ENCODE data around the gene NEMP1. TPM values are rescaled to one million over a fixed set of nuclear protein-coding genes. Genes with fewer than 3 reads are reported as not detected.

Gene NEMP1
- total and polyA plus RNA-seq, 2 of the 13 experiments (the other 11 are each of a cell fraction or from before 2014, with no cell fraction given): 11.4 to 12.9 TPM

GRCh38 chr12:57087691-57088353, 9.2 kb upstream of the NEMP1 start (continued):
- TF ChIP-seq, protein P1, sequence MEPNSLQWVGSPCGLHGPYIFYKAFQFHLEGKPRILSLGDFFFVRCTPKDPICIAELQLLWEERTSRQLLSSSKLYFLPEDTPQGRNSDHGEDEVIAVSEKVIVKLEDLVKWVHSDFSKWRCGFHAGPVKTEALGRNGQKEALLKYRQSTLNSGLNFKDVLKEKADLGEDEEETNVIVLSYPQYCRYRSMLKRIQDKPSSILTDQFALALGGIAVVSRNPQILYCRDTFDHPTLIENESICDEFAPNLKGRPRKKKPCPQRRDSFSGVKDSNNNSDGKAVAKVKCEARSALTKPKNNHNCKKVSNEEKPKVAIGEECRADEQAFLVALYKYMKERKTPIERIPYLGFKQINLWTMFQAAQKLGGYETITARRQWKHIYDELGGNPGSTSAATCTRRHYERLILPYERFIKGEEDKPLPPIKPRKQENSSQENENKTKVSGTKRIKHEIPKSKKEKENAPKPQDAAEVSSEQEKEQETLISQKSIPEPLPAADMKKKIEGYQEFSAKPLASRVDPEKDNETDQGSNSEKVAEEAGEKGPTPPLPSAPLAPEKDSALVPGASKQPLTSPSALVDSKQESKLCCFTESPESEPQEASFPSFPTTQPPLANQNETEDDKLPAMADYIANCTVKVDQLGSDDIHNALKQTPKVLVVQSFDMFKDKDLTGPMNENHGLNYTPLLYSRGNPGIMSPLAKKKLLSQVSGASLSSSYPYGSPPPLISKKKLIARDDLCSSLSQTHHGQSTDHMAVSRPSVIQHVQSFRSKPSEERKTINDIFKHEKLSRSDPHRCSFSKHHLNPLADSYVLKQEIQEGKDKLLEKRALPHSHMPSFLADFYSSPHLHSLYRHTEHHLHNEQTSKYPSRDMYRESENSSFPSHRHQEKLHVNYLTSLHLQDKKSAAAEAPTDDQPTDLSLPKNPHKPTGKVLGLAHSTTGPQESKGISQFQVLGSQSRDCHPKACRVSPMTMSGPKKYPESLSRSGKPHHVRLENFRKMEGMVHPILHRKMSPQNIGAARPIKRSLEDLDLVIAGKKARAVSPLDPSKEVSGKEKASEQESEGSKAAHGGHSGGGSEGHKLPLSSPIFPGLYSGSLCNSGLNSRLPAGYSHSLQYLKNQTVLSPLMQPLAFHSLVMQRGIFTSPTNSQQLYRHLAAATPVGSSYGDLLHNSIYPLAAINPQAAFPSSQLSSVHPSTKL (CRISPR knock-in tag; IDR thresholded peaks at IDR 0.05): no peak
- TF ChIP-seq, protein P2, sequence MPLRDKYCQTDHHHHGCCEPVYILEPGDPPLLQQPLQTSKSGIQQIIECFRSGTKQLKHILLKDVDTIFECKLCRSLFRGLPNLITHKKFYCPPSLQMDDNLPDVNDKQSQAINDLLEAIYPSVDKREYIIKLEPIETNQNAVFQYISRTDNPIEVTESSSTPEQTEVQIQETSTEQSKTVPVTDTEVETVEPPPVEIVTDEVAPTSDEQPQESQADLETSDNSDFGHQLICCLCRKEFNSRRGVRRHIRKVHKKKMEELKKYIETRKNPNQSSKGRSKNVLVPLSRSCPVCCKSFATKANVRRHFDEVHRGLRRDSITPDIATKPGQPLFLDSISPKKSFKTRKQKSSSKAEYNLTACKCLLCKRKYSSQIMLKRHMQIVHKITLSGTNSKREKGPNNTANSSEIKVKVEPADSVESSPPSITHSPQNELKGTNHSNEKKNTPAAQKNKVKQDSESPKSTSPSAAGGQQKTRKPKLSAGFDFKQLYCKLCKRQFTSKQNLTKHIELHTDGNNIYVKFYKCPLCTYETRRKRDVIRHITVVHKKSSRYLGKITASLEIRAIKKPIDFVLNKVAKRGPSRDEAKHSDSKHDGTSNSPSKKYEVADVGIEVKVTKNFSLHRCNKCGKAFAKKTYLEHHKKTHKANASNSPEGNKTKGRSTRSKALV (CRISPR knock-in tag; IDR thresholded peaks at IDR 0.05): no peak
- TF ChIP-seq MAF1 (CRISPR knock-in tag; IDR thresholded peaks at IDR 0.05; ENCODE audit: borderline replicate concordance) (no peak), THAP11 (CRISPR knock-in tag; IDR thresholded peaks at IDR 0.05) (0 out of 2 replicates have a peak, but pooled peaks have one; percentile 6), TBX2 (CRISPR knock-in tag; IDR thresholded peaks at IDR 0.05; ENCODE audit: borderline replicate concordance) (no peak), STAT6 (CRISPR knock-in tag; IDR thresholded peaks at IDR 0.05; ENCODE audit: borderline replicate concordance) (no peak), ZMAT3 (CRISPR knock-in tag; conservative IDR thresholded peaks at IDR 0.05) (no peak), TCF7 (IDR thresholded peaks at IDR 0.05; ENCODE audit: low read depth) (no peak), SAP130 (CRISPR knock-in tag; IDR thresholded peaks at IDR 0.05; ENCODE audit: low read depth) (peak; percentile 55), ZMAT5 (CRISPR knock-in tag; IDR thresholded peaks at IDR 0.05; ENCODE audit: borderline replicate concordance, low read depth) (no peak), SIX1 (CRISPR knock-in tag; IDR thresholded peaks at IDR 0.05; ENCODE audit: borderline replicate concordance) (no peak), GATA4 (IDR thresholded peaks at IDR 0.05; ENCODE audit: borderline replicate concordance, low read depth) (no peak), ZBTB3 (CRISPR knock-in tag; IDR thresholded peaks at IDR 0.05; ENCODE audit: borderline replicate concordance, low read depth) (0 out of 2 replicates have a peak, but pooled peaks have one; percentile 17), HHEX (CRISPR knock-in tag; IDR thresholded peaks at IDR 0.05) (no peak), ZEB1 (IDR thresholded peaks at IDR 0.05; ENCODE audit: insufficient replicate concordance, low read depth) (peak; percentile 64), ZFP82 (CRISPR knock-in tag; IDR thresholded peaks at IDR 0.05; ENCODE audit: borderline replicate concordance) (peak; percentile 86; the same call in 1 of the 2 replicates), ZKSCAN1 (IDR thresholded peaks at IDR 0.05; ENCODE audit: low read length) (no peak)
- TF ChIP-seq, protein P3, sequence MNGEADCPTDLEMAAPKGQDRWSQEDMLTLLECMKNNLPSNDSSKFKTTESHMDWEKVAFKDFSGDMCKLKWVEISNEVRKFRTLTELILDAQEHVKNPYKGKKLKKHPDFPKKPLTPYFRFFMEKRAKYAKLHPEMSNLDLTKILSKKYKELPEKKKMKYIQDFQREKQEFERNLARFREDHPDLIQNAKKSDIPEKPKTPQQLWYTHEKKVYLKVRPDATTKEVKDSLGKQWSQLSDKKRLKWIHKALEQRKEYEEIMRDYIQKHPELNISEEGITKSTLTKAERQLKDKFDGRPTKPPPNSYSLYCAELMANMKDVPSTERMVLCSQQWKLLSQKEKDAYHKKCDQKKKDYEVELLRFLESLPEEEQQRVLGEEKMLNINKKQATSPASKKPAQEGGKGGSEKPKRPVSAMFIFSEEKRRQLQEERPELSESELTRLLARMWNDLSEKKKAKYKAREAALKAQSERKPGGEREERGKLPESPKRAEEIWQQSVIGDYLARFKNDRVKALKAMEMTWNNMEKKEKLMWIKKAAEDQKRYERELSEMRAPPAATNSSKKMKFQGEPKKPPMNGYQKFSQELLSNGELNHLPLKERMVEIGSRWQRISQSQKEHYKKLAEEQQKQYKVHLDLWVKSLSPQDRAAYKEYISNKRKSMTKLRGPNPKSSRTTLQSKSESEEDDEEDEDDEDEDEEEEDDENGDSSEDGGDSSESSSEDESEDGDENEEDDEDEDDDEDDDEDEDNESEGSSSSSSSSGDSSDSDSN (CRISPR knock-in tag; IDR thresholded peaks at IDR 0.05): 0 out of 2 replicates have a peak, but pooled peaks have one; percentile 6

Data from HepG2 (cell line).